ENCODE results near the gene PHIP.

DNA sequence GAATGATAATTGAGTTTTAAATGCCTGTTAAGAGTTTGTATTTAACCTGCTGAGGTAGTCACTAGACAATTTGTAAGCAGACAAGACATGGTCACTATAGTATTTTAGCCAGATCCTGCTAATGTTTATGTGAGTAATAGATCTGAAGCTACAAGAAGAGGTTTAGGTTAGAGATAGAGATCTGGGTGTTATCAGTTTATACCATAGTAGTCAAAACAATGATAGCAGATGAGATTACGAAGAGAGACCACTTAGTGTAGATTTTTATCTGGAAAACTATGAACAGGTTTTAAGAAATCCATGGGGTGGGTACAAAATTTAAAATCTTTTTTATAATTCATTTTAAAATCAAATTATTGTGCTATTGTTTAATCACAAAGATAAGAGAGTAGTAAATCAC lies 47.5 kb downstream of the PHIP start:
- TF ChIP-seq RUNX3 (IDR thresholded peaks at IDR 0.05; ENCODE audit: low read length): no peak
- TF ChIP-seq, protein P1, sequence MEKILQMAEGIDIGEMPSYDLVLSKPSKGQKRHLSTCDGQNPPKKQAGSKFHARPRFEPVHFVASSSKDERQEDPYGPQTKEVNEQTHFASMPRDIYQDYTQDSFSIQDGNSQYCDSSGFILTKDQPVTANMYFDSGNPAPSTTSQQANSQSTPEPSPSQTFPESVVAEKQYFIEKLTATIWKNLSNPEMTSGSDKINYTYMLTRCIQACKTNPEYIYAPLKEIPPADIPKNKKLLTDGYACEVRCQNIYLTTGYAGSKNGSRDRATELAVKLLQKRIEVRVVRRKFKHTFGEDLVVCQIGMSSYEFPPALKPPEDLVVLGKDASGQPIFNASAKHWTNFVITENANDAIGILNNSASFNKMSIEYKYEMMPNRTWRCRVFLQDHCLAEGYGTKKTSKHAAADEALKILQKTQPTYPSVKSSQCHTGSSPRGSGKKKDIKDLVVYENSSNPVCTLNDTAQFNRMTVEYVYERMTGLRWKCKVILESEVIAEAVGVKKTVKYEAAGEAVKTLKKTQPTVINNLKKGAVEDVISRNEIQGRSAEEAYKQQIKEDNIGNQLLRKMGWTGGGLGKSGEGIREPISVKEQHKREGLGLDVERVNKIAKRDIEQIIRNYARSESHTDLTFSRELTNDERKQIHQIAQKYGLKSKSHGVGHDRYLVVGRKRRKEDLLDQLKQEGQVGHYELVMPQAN (conservative IDR thresholded peaks at IDR 0.05): no peak
- TF ChIP-seq NBN (IDR thresholded peaks at IDR 0.05): no peak
- TF ChIP-seq RBBP5 (conservative IDR thresholded peaks at IDR 0.05): no peak
- no peak for TF ChIP-seq CREB1 (IDR thresholded peaks at IDR 0.05; ENCODE audit: low read depth)
- TF ChIP-seq MYC (IDR thresholded peaks at IDR 0.05; ENCODE audit: insufficient read depth, insufficient read length, insufficient replicate concordance, low read length, severe bottlenecking): no peak
- no peak for TF ChIP-seq ESRRA (IDR thresholded peaks at IDR 0.05; ENCODE audit: low read length)

Data from GM12878 (cell line).